Left ventricle myocardium inferior (tissue), 1 donor: ENCODE results near the gene MICAL3. TPM values are rescaled to one million over a fixed set of nuclear protein-coding genes. Genes with fewer than 3 reads are reported as not detected.
"Not testable (repeated sequence)": the region's sequence is repeated elsewhere in the genome, so short reads cannot be mapped to it uniquely, and the experiment has no call there.

Source experiments
- DNase-seq: peaks from one replicate; pipeline ENCODE4 v3.0.0-alpha.2; 2020
- H3K27ac ChIP-seq: fragments of 200-600 bp; replicated peaks from 2 replicates; pipeline ENCODE4 v1.8.0; 2021
- H3K27me3 ChIP-seq: fragments of 200-600 bp; 2 replicates; pipeline ENCODE4 v1.8.0; 2021; ENCODE audit warnings: low read depth
- H3K36me3 ChIP-seq: fragments of 200-600 bp; 2 replicates; pipeline ENCODE4 v1.8.0; 2021
- H3K4me1 ChIP-seq: fragments of 200-600 bp; 2 replicates; pipeline ENCODE4 v1.8.0; 2021
- H3K4me3 ChIP-seq: fragments of 200-600 bp; 2 replicates; pipeline ENCODE4 v1.8.0; 2021; ENCODE audit warnings: mild to moderate bottlenecking, moderate library complexity
- H3K9me3 ChIP-seq: fragments of 200-600 bp; replicated peaks from 2 replicates; pipeline ENCODE4 v1.8.0; 2021
- intact Hi-C: fragments of 100-400 bp; cut with micrococcal nuclease; formaldehyde crosslinking; loops from one replicate; pipeline ENCODE4 v1.11.0; 2022
- total RNA-seq: library from RNA; stranded (reverse); fragmentation: NEBNext Ultra II Directional; extraction: Animal tissue kit (Norgen Biotek cat#: 25700); gene quantifications from one replicate; pipeline ENCODE4 v1.2.1, GENCODE V29; 2021
- TF ChIP-seq, protein P1 (sequence below): fragments of 200-600 bp; IDR thresholded peaks from 2 replicates; pipeline ENCODE4 v1.8.0; 2021; ENCODE audit warnings: antibody characterized with exemption, mild to moderate bottlenecking, borderline replicate concordance
- donor health status: DM: no; HTN: yes; CAD: no; lungs with severe emphysema.

MICAL3 gene
- total RNA-seq, 1 donor from 2014 or later, result 92.5 TPM

DNA sequence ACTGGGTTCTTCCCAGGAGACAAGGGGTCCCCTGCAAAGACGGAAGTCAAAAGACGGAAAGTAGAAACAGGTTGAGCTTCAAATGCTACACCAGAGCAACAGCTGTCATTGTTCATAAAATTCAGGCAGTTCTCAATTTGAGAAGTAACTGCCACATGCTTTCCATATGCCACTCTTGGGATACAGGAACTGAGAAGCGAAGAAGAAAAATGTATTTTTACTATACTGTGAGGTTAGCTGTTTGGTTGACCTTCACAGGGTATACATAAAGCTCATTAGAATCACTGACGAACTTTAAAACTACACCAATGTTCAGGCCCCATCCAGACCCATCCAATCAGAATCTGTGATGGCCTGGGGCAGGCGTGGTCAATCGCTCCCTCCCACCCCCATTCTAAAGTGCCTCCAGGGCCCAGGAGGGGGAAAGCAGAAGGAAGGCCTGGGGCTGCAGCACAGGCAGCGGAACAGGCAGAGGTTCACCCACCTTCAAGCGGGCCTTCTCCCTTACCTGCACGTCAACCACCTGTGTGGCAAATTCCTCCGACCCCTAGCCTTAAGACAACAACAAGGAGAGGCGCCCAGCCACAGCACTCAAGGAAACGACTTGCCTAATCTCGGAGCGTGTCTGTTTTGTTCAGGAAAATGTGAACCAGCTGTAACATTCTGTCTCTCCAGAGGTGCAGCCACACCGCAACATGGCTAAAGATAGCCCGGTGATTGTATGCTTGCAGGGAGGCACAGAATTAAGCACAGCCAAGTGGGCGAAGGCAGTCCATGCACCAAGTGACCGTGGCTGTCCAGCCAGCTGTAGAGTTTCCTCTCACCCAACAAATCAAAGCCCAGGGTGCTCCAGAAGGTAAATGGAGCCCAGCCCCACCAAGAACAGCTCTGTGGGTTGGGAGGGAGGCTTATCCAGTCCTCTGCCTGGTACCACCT, 82.6 kb downstream of the MICAL3 start:
- intact Hi-C loops, result no loop called here
- TF ChIP-seq, protein P1, sequence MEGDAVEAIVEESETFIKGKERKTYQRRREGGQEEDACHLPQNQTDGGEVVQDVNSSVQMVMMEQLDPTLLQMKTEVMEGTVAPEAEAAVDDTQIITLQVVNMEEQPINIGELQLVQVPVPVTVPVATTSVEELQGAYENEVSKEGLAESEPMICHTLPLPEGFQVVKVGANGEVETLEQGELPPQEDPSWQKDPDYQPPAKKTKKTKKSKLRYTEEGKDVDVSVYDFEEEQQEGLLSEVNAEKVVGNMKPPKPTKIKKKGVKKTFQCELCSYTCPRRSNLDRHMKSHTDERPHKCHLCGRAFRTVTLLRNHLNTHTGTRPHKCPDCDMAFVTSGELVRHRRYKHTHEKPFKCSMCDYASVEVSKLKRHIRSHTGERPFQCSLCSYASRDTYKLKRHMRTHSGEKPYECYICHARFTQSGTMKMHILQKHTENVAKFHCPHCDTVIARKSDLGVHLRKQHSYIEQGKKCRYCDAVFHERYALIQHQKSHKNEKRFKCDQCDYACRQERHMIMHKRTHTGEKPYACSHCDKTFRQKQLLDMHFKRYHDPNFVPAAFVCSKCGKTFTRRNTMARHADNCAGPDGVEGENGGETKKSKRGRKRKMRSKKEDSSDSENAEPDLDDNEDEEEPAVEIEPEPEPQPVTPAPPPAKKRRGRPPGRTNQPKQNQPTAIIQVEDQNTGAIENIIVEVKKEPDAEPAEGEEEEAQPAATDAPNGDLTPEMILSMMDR, result peak; percentile 17
- peaks cover 99% of the 10 kb centered on the region for H3K4me1 ChIP-seq

GRCh38 chr22:17939579-17939978, 84.8 kb downstream of the MICAL3 start:
- Histone ChIP-seq H3K27ac (peak overlapping the region; percentile 85), H3K4me3 (no peak overlapping the region), H3K27me3 (no peaks in the 10 kb centered on the region), H3K4me1 (peaks cover 78% of the 10 kb centered on the region), H3K9me3 (peaks cover 5% of the 10 kb centered on the region), H3K36me3 (no peaks in the 10 kb centered on the region)
- DNase-seq, result no peak
- intact Hi-C loops, result no loop called here
- TF ChIP-seq, protein P1, result no peak

More for the DNA sequence above, 82.6 kb downstream of the MICAL3 start:
- Histone ChIP-seq H3K4me3 (peak overlapping the region; percentile 18), H3K36me3 (no peaks in the 10 kb centered on the region), H3K27me3 (no peaks in the 10 kb centered on the region), H3K9me3 (no peaks in the 10 kb centered on the region), H3K27ac (peak overlapping the region; percentile 85)
- DNase-seq, result no peak

DNA sequence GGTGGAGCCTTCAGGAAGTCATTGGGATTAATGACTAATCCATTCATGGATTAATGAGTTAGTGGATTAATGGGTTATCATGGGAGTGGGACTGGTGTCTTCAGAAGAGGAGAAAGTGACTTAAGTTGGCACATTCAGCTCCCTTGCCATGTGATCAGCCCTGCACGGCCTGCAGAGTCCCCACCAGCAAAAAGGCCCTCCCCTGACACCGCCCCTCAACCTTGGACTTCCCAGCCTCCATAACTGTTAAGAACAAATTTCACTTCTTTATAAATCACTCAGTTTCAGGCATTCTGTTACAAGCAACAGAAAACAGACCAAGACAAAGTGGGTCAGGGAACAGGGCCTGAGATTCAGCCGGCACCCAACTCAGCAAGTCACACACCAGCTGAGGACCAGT, 85.3 kb downstream of the MICAL3 start:
- Histone ChIP-seq H3K27ac (peak overlapping the region; percentile 85), H3K9me3 (peaks cover 5% of the 10 kb centered on the region), H3K4me3 (no peak overlapping the region), H3K27me3 (no peaks in the 10 kb centered on the region), H3K36me3 (no peaks in the 10 kb centered on the region), H3K4me1 (peaks cover 72% of the 10 kb centered on the region)
- DNase-seq, result no peak
- intact Hi-C loops, result no loop called here
- TF ChIP-seq, protein P1, result no peak

- intact Hi-C loops, result no loop called here
- Histone ChIP-seq H3K4me1 (peaks cover 70% of the 10 kb centered on the region), H3K4me3 (no peak overlapping the region), H3K27ac (peak overlapping the region; percentile 85), H3K9me3 (peaks cover 5% of the 10 kb centered on the region), H3K36me3 (no peaks in the 10 kb centered on the region), H3K27me3 (no peaks in the 10 kb centered on the region)
- TF ChIP-seq, protein P1, result no peak
- DNase-seq, result no peak
Measured at GRCh38 chr22:17938484-17938924, 85.9 kb downstream of the MICAL3 start.

- intact Hi-C loops, H3K36me3 ChIP-seq, DNase-seq, H3K4me3 ChIP-seq, H3K9me3 ChIP-seq, H3K27me3 ChIP-seq: not testable (repeated sequence)
- peak overlapping the region; percentile 83 for H3K27ac ChIP-seq
- peaks cover 45% of the 10 kb centered on the region for H3K4me1 ChIP-seq
Measured at GRCh38 chr22:17932457-17932856, 91.9 kb downstream of the MICAL3 start.

GRCh38 chr22:17931400-17931825, 92.9 kb downstream of the MICAL3 start:
- Histone ChIP-seq H3K4me1 (peaks cover 48% of the 10 kb centered on the region), H3K27me3 (no peaks in the 10 kb centered on the region), H3K9me3 (peaks cover 5% of the 10 kb centered on the region), H3K36me3 (no peaks in the 10 kb centered on the region), H3K4me3 (no peak overlapping the region), H3K27ac (peak overlapping the region; percentile 83)
- peak; percentile 73 for DNase-seq
- intact Hi-C loops, result no loop called here
- TF ChIP-seq, protein P1, result no peak
